Left ventricle myocardium inferior (tissue), 1 donor: ENCODE measurements around the gene SCMH1. TPM values are rescaled to one million over a fixed set of nuclear protein-coding genes. Genes with fewer than 3 reads are reported as not detected.

Experiments
- DNase-seq: peaks from one replicate; pipeline ENCODE4 v3.0.0-alpha.2; 2020
- H3K27ac ChIP-seq: fragments of 200-600 bp; replicated peaks from 2 replicates; pipeline ENCODE4 v1.8.0; 2021
- H3K27me3 ChIP-seq: fragments of 200-600 bp; 2 replicates; pipeline ENCODE4 v1.8.0; 2021; ENCODE audit warnings: low read depth
- H3K36me3 ChIP-seq: fragments of 200-600 bp; 2 replicates; pipeline ENCODE4 v1.8.0; 2021
- H3K4me1 ChIP-seq: fragments of 200-600 bp; 2 replicates; pipeline ENCODE4 v1.8.0; 2021
- H3K4me3 ChIP-seq: fragments of 200-600 bp; 2 replicates; pipeline ENCODE4 v1.8.0; 2021; ENCODE audit warnings: mild to moderate bottlenecking, moderate library complexity
- H3K9me3 ChIP-seq: fragments of 200-600 bp; replicated peaks from 2 replicates; pipeline ENCODE4 v1.8.0; 2021
- intact Hi-C: fragments of 100-400 bp; cut with micrococcal nuclease; formaldehyde crosslinking; loops from one replicate; pipeline ENCODE4 v1.11.0; 2022
- total RNA-seq: library from RNA; stranded (reverse); fragmentation: NEBNext Ultra II Directional; extraction: Animal tissue kit (Norgen Biotek cat#: 25700); gene quantifications from one replicate; pipeline ENCODE4 v1.2.1, GENCODE V29; 2021
- TF ChIP-seq, protein P1 (sequence below): fragments of 200-600 bp; IDR thresholded peaks from 2 replicates; pipeline ENCODE4 v1.8.0; 2021; ENCODE audit warnings: antibody characterized with exemption, mild to moderate bottlenecking, borderline replicate concordance
- donor health status: DM: no; HTN: yes; CAD: no; lungs with severe emphysema.

The SCMH1 gene
- total RNA-seq, 1 donor from 2014 or later, result 48.1 TPM

DNA sequence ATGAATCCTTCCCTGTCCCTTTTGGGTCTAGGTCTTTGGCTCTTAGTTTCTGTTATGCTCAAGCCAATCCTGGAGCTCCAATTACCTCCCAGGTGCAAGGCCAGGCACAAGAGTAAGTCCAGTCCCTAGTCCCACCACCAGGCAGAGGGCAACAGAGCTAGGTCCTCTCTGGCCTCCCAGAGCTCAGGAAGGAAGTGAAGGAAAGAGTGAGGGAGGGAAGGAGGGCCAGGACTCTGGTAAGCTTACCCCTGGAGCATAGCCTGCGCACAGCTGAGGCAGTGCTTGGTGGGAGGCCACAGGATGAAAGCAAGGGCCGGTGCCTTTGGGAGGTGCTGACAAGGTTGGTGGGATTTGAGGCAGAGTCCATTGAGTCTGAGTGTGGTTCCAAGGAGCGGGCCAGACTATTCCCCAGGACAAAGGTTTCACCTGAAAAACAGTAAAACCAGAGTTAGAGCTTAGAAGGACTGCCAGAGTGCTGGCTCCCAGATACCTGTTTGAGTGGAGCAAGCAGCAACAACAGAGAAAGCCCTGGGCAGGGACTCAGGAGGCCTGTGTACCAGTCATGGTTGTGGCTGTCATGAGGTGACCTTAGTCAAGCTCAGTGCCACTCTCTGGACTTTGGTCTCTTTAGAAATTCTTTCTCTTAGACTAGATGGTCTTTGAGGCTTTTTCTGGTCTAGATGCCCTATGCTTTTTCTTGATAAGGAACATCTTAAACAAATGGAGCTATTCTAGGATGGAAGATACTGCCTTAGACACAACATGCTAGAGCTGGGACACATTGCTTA lies 204.8 kb downstream of the SCMH1 start:
- Histone ChIP-seq H3K4me1 (no peaks in the 10 kb centered on the region), H3K27ac (no peak overlapping the region), H3K4me3 (no peak overlapping the region), H3K9me3 (no peaks in the 10 kb centered on the region), H3K27me3 (no peaks in the 10 kb centered on the region), H3K36me3 (peaks cover 93% of the 10 kb centered on the region)
- intact Hi-C loops, result no loop called here
- no peak for DNase-seq
- TF ChIP-seq, protein P1, sequence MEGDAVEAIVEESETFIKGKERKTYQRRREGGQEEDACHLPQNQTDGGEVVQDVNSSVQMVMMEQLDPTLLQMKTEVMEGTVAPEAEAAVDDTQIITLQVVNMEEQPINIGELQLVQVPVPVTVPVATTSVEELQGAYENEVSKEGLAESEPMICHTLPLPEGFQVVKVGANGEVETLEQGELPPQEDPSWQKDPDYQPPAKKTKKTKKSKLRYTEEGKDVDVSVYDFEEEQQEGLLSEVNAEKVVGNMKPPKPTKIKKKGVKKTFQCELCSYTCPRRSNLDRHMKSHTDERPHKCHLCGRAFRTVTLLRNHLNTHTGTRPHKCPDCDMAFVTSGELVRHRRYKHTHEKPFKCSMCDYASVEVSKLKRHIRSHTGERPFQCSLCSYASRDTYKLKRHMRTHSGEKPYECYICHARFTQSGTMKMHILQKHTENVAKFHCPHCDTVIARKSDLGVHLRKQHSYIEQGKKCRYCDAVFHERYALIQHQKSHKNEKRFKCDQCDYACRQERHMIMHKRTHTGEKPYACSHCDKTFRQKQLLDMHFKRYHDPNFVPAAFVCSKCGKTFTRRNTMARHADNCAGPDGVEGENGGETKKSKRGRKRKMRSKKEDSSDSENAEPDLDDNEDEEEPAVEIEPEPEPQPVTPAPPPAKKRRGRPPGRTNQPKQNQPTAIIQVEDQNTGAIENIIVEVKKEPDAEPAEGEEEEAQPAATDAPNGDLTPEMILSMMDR, result no peak

- peaks cover 86% of the 10 kb centered on the region for H3K36me3 ChIP-seq
- H3K4me3 ChIP-seq, result no peak overlapping the region
- H3K9me3 ChIP-seq, result no peaks in the 10 kb centered on the region
- DNase-seq, result no peak
- H3K27me3 ChIP-seq, result no peaks in the 10 kb centered on the region
- TF ChIP-seq, protein P1, result no peak
- H3K27ac ChIP-seq, result no peak overlapping the region
- H3K4me1 ChIP-seq, result no peaks in the 10 kb centered on the region
- intact Hi-C loops, result no loop called here
These were observed 208.8 kb downstream of the SCMH1 start for GRCh38 chr1:41033272-41033671.

DNA sequence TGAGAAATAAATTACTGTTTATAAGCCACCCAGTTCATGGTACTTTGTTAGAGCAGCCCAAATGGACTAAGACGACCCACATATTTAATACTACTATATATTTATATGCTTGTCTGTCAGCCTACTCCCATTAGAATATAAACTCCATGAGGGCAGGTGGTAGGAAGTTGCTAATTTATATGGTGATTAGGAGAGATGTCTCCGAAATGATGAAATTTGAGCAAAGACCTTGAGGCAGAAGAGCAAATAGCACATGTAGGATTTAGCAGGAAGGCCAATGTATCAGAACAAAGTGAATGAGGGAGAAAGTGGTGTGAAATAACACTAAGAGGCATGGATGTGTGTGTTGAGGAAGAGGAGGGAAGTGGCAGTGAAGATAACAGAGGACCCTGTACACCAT lies 210.0 kb downstream of the SCMH1 start:
- no peaks in the 10 kb centered on the region for H3K4me1 ChIP-seq
- no peak overlapping the region for H3K4me3 ChIP-seq
- intact Hi-C loops, result no loop called here
- no peak overlapping the region for H3K27ac ChIP-seq
- H3K36me3 ChIP-seq, result peaks cover 86% of the 10 kb centered on the region
- DNase-seq, result no peak
- TF ChIP-seq, protein P1, result no peak
- no peaks in the 10 kb centered on the region for H3K27me3 ChIP-seq
- H3K9me3 ChIP-seq, result no peaks in the 10 kb centered on the region

- TF ChIP-seq, protein P1, result no peak
- no peaks in the 10 kb centered on the region for H3K27me3 ChIP-seq
- no peaks in the 10 kb centered on the region for H3K4me1 ChIP-seq
- intact Hi-C loops, result no loop called here
- no peak overlapping the region for H3K27ac ChIP-seq
- no peak for DNase-seq
- no peaks in the 10 kb centered on the region for H3K9me3 ChIP-seq
- peaks cover 84% of the 10 kb centered on the region for H3K36me3 ChIP-seq
- H3K4me3 ChIP-seq, result no peak overlapping the region
These were observed 211.1 kb downstream of the SCMH1 start for GRCh38 chr1:41030872-41031616.

- H3K27ac ChIP-seq, result no peak overlapping the region
- no peaks in the 10 kb centered on the region for H3K9me3 ChIP-seq
- H3K36me3 ChIP-seq, result peaks cover 71% of the 10 kb centered on the region
- TF ChIP-seq, protein P1, result no peak
- intact Hi-C loops, result no loop called here
- H3K4me1 ChIP-seq, result no peaks in the 10 kb centered on the region
- H3K4me3 ChIP-seq, result no peak overlapping the region
- DNase-seq, result no peak
- no peaks in the 10 kb centered on the region for H3K27me3 ChIP-seq
These were observed 214.0 kb downstream of the SCMH1 start for GRCh38 chr1:41028034-41028642.
